Duodenal mucosa (tissue), 2 donors: ENCODE data around the gene CCDC127.
A peak's percentile ranks its signal among the peaks of the same experiment; 100 is the strongest.
"Not testable (repeated sequence)": the region's sequence is repeated elsewhere in the genome, so short reads cannot be mapped to it uniquely, and the experiment has no call there.

ENCODE experiments used
- H3K27ac ChIP-seq: one replicate; pipeline ENCODE4 v1.7.0; 2013; ENCODE audit warnings: low read depth, low read length
- H3K27me3 ChIP-seq, 2 donors: one replicate each; pipeline ENCODE4 v1.7.0; 2013; ENCODE audit warnings: low read length in 2 of 2, control low read depth in 1 of 2; ENCODE audit not compliant: insufficient read depth in 2 of 2, control insufficient read depth in 1 of 2
- H3K36me3 ChIP-seq, 2 donors: one replicate each; pipeline ENCODE4 v1.7.0; 2013; ENCODE audit warnings: low read length in 2 of 2, control low read depth in 1 of 2; ENCODE audit not compliant: insufficient read depth in 2 of 2, control insufficient read depth in 1 of 2
- H3K4me1 ChIP-seq, 2 donors: one replicate each; pipeline ENCODE4 v1.7.0; 2013; ENCODE audit warnings: low read length in 2 of 2, control low read depth in 1 of 2; ENCODE audit not compliant: insufficient read depth in 2 of 2, control insufficient read depth in 1 of 2
- H3K4me3 ChIP-seq, 2 donors: one replicate each; pipeline ENCODE4 v1.7.0; 2013; ENCODE audit warnings: low read length in 2 of 2, low read depth in 1 of 2
- H3K9ac ChIP-seq, 2 donors: one replicate each; pipeline ENCODE4 v1.7.0; 2013; ENCODE audit warnings: low read length in 2 of 2, low read depth in 1 of 2
- H3K9me3 ChIP-seq, 2 donors: one replicate each; pipeline ENCODE4 v1.7.0; 2013; ENCODE audit warnings: low read length in 2 of 2, control low read depth in 1 of 2; ENCODE audit not compliant: control insufficient read depth in 1 of 2

Gene CCDC127

GRCh38 chr5:252546-252945 lies 34.6 kb upstream of the CCDC127 start:
- Histone ChIP-seq H3K36me3 (peaks cover 13 to 47% of the 10 kb centered on the region in 2 donors), H3K27me3 (no peaks in the 10 kb centered on the region), H3K4me1 (peaks cover 5 to 24% of the 10 kb centered on the region in 2 donors), H3K9ac (peak overlapping the region; percentile 38 to 48), H3K4me3 (no peak overlapping the region), H3K9me3 (no peaks in the 10 kb centered on the region), H3K27ac (peak overlapping the region; percentile 81)

- H3K4me1 ChIP-seq, result peaks cover 5 to 22% of the 10 kb centered on the region in 2 donors
- H3K36me3 ChIP-seq, result peaks cover 14 to 47% of the 10 kb centered on the region in 2 donors
- H3K9me3 ChIP-seq, H3K4me3 ChIP-seq, H3K9ac ChIP-seq, H3K27me3 ChIP-seq: not testable (repeated sequence)
- H3K27ac ChIP-seq, result peak overlapping the region; percentile 66
These were observed 34.0 kb upstream of the CCDC127 start for GRCh38 chr5:251975-252374.

GRCh38 chr5:251538-251937 lies 33.6 kb upstream of the CCDC127 start:
- H3K4me3 ChIP-seq, H3K27ac ChIP-seq, H3K27me3 ChIP-seq, H3K9me3 ChIP-seq, H3K9ac ChIP-seq: not testable (repeated sequence)
- H3K36me3 ChIP-seq, result peaks cover 14 to 45% of the 10 kb centered on the region in 2 donors
- peaks cover 5 to 19% of the 10 kb centered on the region in 2 donors for H3K4me1 ChIP-seq

GRCh38 chr5:251016-251415 lies 33.1 kb upstream of the CCDC127 start:
- H3K9ac ChIP-seq, H3K27ac ChIP-seq, H3K9me3 ChIP-seq, H3K4me3 ChIP-seq, H3K27me3 ChIP-seq: not testable (repeated sequence)
- Histone ChIP-seq H3K4me1 (peaks cover 5 to 19% of the 10 kb centered on the region in 2 donors), H3K36me3 (peaks cover 14 to 49% of the 10 kb centered on the region in 2 donors)

GRCh38 chr5:250396-250795 lies 32.4 kb upstream of the CCDC127 start:
- not testable (repeated sequence) for H3K27me3 ChIP-seq, H3K9me3 ChIP-seq, H3K27ac ChIP-seq, H3K4me3 ChIP-seq, H3K9ac ChIP-seq
- H3K4me1 ChIP-seq, result peaks cover 5 to 19% of the 10 kb centered on the region in 2 donors
- peaks cover 14 to 53% of the 10 kb centered on the region in 2 donors for H3K36me3 ChIP-seq

GRCh38 chr5:245717-246116 lies 27.8 kb upstream of the CCDC127 start:
- H3K9me3 ChIP-seq, H3K27me3 ChIP-seq, H3K9ac ChIP-seq, H3K4me3 ChIP-seq, H3K27ac ChIP-seq, H3K4me1 ChIP-seq: not testable (repeated sequence)
- H3K36me3 ChIP-seq, result peaks cover 25 to 73% of the 10 kb centered on the region in 2 donors

- not testable (repeated sequence) for H3K9me3 ChIP-seq, H3K27me3 ChIP-seq, H3K4me1 ChIP-seq, H3K4me3 ChIP-seq, H3K27ac ChIP-seq, H3K9ac ChIP-seq
- H3K36me3 ChIP-seq, result peaks cover 21 to 77% of the 10 kb centered on the region in 2 donors
These were observed 25.9 kb upstream of the CCDC127 start for GRCh38 chr5:243683-244367.

- H3K9me3 ChIP-seq, H3K27me3 ChIP-seq, H3K9ac ChIP-seq, H3K4me3 ChIP-seq, H3K4me1 ChIP-seq, H3K27ac ChIP-seq: not testable (repeated sequence)
- H3K36me3 ChIP-seq, result peaks cover 13 to 68% of the 10 kb centered on the region in 2 donors
These were observed 23.2 kb upstream of the CCDC127 start for GRCh38 chr5:241045-241669.

- not testable (repeated sequence) for H3K27ac ChIP-seq, H3K9ac ChIP-seq, H3K4me1 ChIP-seq, H3K27me3 ChIP-seq, H3K9me3 ChIP-seq, H3K4me3 ChIP-seq
- H3K36me3 ChIP-seq, result peaks cover 13 to 67% of the 10 kb centered on the region in 2 donors
These were observed 22.6 kb upstream of the CCDC127 start for GRCh38 chr5:240550-240949.

- not testable (repeated sequence) for H3K4me3 ChIP-seq, H3K9me3 ChIP-seq, H3K27me3 ChIP-seq, H3K4me1 ChIP-seq, H3K9ac ChIP-seq, H3K27ac ChIP-seq
- peaks cover 25 to 79% of the 10 kb centered on the region in 2 donors for H3K36me3 ChIP-seq
These were observed 20.0 kb upstream of the CCDC127 start for GRCh38 chr5:237931-238330.
